Omental fat pad (tissue), 4 donors: Measurements from ENCODE around the gene NUCB2. TPM values are rescaled to one million over a fixed set of nuclear protein-coding genes. Genes with fewer than 3 reads are reported as not detected.

Experiments used
- ATAC-seq: fragments of 150-250 bp; one replicate; pipeline ENCODE4 v1.9.1; 2016; ENCODE audit warnings: mild to moderate bottlenecking, moderate library complexity; ENCODE audit not compliant: low FRiP score
- DNase-seq: peaks from one replicate; pipeline ENCODE4 v3.0.0-alpha.2; 2019; ENCODE audit warnings: low spot score
- CTCF ChIP-seq, 3 donors: fragments of 450-650 bp; IDR thresholded peaks; one replicate each; pipeline ENCODE4 v1.5.1; 2016 to 2017; ENCODE audit warnings: antibody characterized with exemption in 3 of 3, mild to moderate bottlenecking in 3 of 3, moderate library complexity in 2 of 3
- total RNA-seq, 4 donors: library from RNA; depleted of rRNA; stranded (reverse); fragments of >200 nt; gene quantifications; one replicate each; pipeline ENCODE4 v1.1.0, GENCODE V29; 2016

Gene NUCB2
- total RNA-seq, 4 donors from 2014 or later = 31.9 to 54.7 (median 41.8) TPM

GRCh38 chr11:17333799-17334586 lies 57.5 kb downstream of the NUCB2 start:
- no peak for TF ChIP-seq CTCF (IDR thresholded peaks at IDR 0.05)
- no peak for DNase-seq
- ATAC-seq = no peak

- no peak for TF ChIP-seq CTCF (IDR thresholded peaks at IDR 0.05)
- DNase-seq = no peak
- ATAC-seq = no peak
These were observed 66.7 kb downstream of the NUCB2 start for GRCh38 chr11:17343257-17343656.

GRCh38 chr11:17343907-17344306 lies 67.4 kb downstream of the NUCB2 start:
- no peak for TF ChIP-seq CTCF (IDR thresholded peaks at IDR 0.05)
- peak; percentile 93 for ATAC-seq
- DNase-seq = no peak

GRCh38 chr11:17347676-17348075 lies 71.1 kb downstream of the NUCB2 start:
- ATAC-seq (no peak), DNase-seq (no peak)
- TF ChIP-seq CTCF (IDR thresholded peaks at IDR 0.05) = no peak

- no peak for DNase-seq
- no peak for ATAC-seq
- no peak for TF ChIP-seq CTCF (IDR thresholded peaks at IDR 0.05)
These were observed 74.1 kb downstream of the NUCB2 start for GRCh38 chr11:17350455-17351171.

GRCh38 chr11:17351172-17351509 lies 74.6 kb downstream of the NUCB2 start:
- no peak for ATAC-seq
- DNase-seq = no peak

More at GRCh38 chr11:17351172-17351509, 74.6 kb downstream of the NUCB2 start:
- no peak for TF ChIP-seq CTCF (IDR thresholded peaks at IDR 0.05)
